HCT116 (cell line): ENCODE data around the gene FOXK1. TPM values are rescaled to one million over a fixed set of nuclear protein-coding genes. Genes with fewer than 3 reads are reported as not detected.

ENCODE experiments used
- ATAC-seq: fragments of 200-7000 bp; cut with Tn5 transposase; 2 replicates; pipeline ENCODE4 v1.9.1; 2020; ENCODE audit warnings: mild to moderate bottlenecking, moderate library complexity
- BruUV-seq: library from RNA; stranded (reverse); fragments of 400-500 nt; replicated peaks from 2 replicates; lab custom pipeline; 2021; lab: Mats Ljungman, UMichigan
- CTCF ChIA-PET: fragments of 300-600 bp; sonication (Branson Sonifier 250); formaldehyde crosslinking; loops from one replicate; lab custom pipeline; 2021; ENCODE audit warnings: antibody characterized with exemption; lab: Charles Lee
- POLR2A ChIA-PET: fragments of 300-600, 350-600 bp; sonication (Branson Sonifier 250); formaldehyde crosslinking; loops from one replicate; lab custom pipeline; 2021; ENCODE audit warnings: antibody characterized with exemption; lab: Charles Lee
- RAD21 ChIA-PET, 2 experiments: fragments of 300-600 bp; sonication (Branson Sonifier 250); formaldehyde crosslinking; loops; one replicate each; lab custom pipeline; 2023; ENCODE audit warnings: low total read pairs in 2 of 2; ENCODE audit not compliant: uncharacterized antibody in 2 of 2, unreplicated experiment in 2 of 2, low non-redundant PET in 1 of 2; lab: Charles Lee
- DNase-seq: peaks from one replicate; pipeline ENCODE4 v3.0.0-alpha.2; 2010; ENCODE audit warnings: low read depth, low spot score
- H2AFZ ChIP-seq: fragments of 200-600 bp; shearing (Covaris generic), sonication (generic); 2 replicates; pipeline ENCODE4 v1.6.1; 2017; ENCODE audit warnings: low read depth, mixed run types, mixed read lengths, antibody characterized with exemption, low read length; ENCODE audit not compliant: poor library complexity, severe bottlenecking
- H3K27ac ChIP-seq: 2 replicates; pipeline ENCODE4 v1.5.1; 2012; ENCODE audit warnings: low read depth, low read length
- H3K27me3 ChIP-seq: fragments of 200-600 bp; sonication (generic); 2 replicates; pipeline ENCODE4 v1.6.1; 2016; ENCODE audit warnings: mixed run types, low read length, mixed read lengths; ENCODE audit not compliant: insufficient read depth
- H3K36me3 ChIP-seq, 2 experiments: fragments of 200-500 bp in 1 of 2; fragments of 200-600 bp in 1 of 2; sonication (Bioruptor generic) in 1 of 2; sonication (generic) in 1 of 2; 2 replicates each; pipeline versions ENCODE4 v1.5.1 to v1.6.1; 2014 to 2016; ENCODE audit warnings: low read length in 2 of 2, inconsistent platforms in 1 of 2, mixed read lengths in 1 of 2, mixed run types in 1 of 2; ENCODE audit not compliant: insufficient read depth in 2 of 2, control insufficient read depth in 1 of 2
- H3K4me1 ChIP-seq, 2 experiments: fragments of 200-600 bp in 1 of 2; sonication (generic) in 1 of 2; 2 replicates each; pipeline versions ENCODE4 v1.5.1 to v1.6.1; 2012 to 2017; ENCODE audit warnings: low read length in 2 of 2, inconsistent platforms in 1 of 2, mild to moderate bottlenecking in 1 of 2, mixed read lengths in 1 of 2, mixed run types in 1 of 2, moderate library complexity in 1 of 2; ENCODE audit not compliant: insufficient read depth in 2 of 2, control insufficient read depth in 1 of 2
- H3K4me2 ChIP-seq: fragments of 200-600 bp; sonication (generic); 2 replicates; pipeline ENCODE4 v1.6.1; 2017; ENCODE audit warnings: mixed run types, low read length, mixed read lengths
- H3K4me3 ChIP-seq, 2 experiments: fragments of 200-600 bp in 1 of 2; sonication (generic) in 1 of 2; replicated peaks in 1 of 2; 2 replicates each; pipeline ENCODE4 v1.5.1; 2011 to 2016; ENCODE audit warnings: low read length in 2 of 2, control low read depth in 1 of 2, low read depth in 1 of 2, mild to moderate bottlenecking in 1 of 2, mixed read lengths in 1 of 2, mixed run types in 1 of 2
- H3K79me2 ChIP-seq: fragments of 200-600 bp; sonication (generic); 2 replicates; pipeline ENCODE4 v1.6.1; 2017; ENCODE audit warnings: mild to moderate bottlenecking, mixed run types, low read length, moderate library complexity, mixed read lengths; ENCODE audit not compliant: insufficient read depth
- H3K9ac ChIP-seq: fragments of 200-600 bp; sonication (generic); 2 replicates; pipeline ENCODE4 v1.6.1; 2016; ENCODE audit warnings: low read length, mixed read lengths
- H3K9me2 ChIP-seq: fragments of 200-600 bp; sonication (generic), shearing (Covaris generic); 2 replicates; pipeline ENCODE4 v1.6.1; 2017; ENCODE audit warnings: mixed run types, mild to moderate bottlenecking, moderate library complexity; ENCODE audit not compliant: insufficient read depth
- H3K9me3 ChIP-seq, 2 experiments: fragments of 200-500 bp in 1 of 2; fragments of 200-600 bp in 1 of 2; sonication (Bioruptor generic) in 1 of 2; sonication (generic) in 1 of 2; 2 replicates each; pipeline ENCODE4 v1.6.1; 2014 to 2017; ENCODE audit warnings: low read length in 2 of 2, mixed read lengths in 2 of 2, inconsistent platforms in 1 of 2, low read depth in 1 of 2, mild to moderate bottlenecking in 1 of 2, mixed run types in 1 of 2, moderate library complexity in 1 of 2; ENCODE audit not compliant: control insufficient read depth in 1 of 2, insufficient read depth in 1 of 2
- H4K20me1 ChIP-seq: fragments of 200-600 bp; sonication (generic), shearing (Covaris generic); 2 replicates; pipeline ENCODE4 v1.6.1; 2017; ENCODE audit warnings: mixed run types, mild to moderate bottlenecking, moderate library complexity; ENCODE audit not compliant: insufficient read depth
- CBX3 ChIP-seq: IDR thresholded peaks from 2 replicates; pipeline ENCODE4 v1.6.1; 2012; ENCODE audit warnings: low read depth
- EZH2phosphoT487 ChIP-seq: fragments of 200-600 bp; IDR thresholded peaks from 2 replicates; pipeline ENCODE4 v1.6.1; 2018; ENCODE audit warnings: antibody characterized with exemption, borderline replicate concordance
- MAX ChIP-seq: IDR thresholded peaks from 2 replicates; pipeline ENCODE4 v1.6.1; 2012
- REST ChIP-seq: IDR thresholded peaks from 2 replicates; pipeline ENCODE4 v1.6.1; 2012; ENCODE audit warnings: low read depth
- SRF ChIP-seq: IDR thresholded peaks from 2 replicates; pipeline ENCODE4 v1.6.1; 2012; ENCODE audit warnings: low read depth
- ZNF274 ChIP-seq: fragments of 200-500 bp; sonication (Bioruptor generic); IDR thresholded peaks from 2 replicates; pipeline ENCODE4 v1.6.1; 2014; ENCODE audit warnings: mild to moderate bottlenecking, low read depth, low read length, inconsistent platforms
- intact Hi-C: fragments of 100-400 bp; cut with micrococcal nuclease; formaldehyde crosslinking; loops from 2 replicates; pipeline ENCODE4 v1.10.0; 2022
- total RNA-seq: library from RNA; stranded (reverse); gene quantifications from one replicate; pipeline ENCODE4 v1.2.1, GENCODE V29; 2021; ENCODE audit not compliant: unreplicated experiment
- TF ChIP-seq, protein P1 (sequence below): IDR thresholded peaks from 2 replicates; pipeline ENCODE4 v1.6.1; 2012
- TF ChIP-seq, protein P2 (sequence below): IDR thresholded peaks from 2 replicates; pipeline ENCODE4 v1.6.1; 2011; ENCODE audit warnings: mild to moderate bottlenecking, low read length, moderate library complexity; ENCODE audit not compliant: insufficient replicate concordance; ENCODE audit errors: extremely low read depth

The FOXK1 gene
- total RNA-seq, 1 experiment from 2014 or later, result 60.5 TPM

- Histone ChIP-seq H3K9ac (no peak overlapping the region), H3K4me1 (no peaks in the 10 kb centered on the region), H2AFZ (no peak overlapping the region), H3K9me2 (no peaks in the 10 kb centered on the region), H3K4me3 (no peak overlapping the region), H3K27ac (no peak overlapping the region), H3K36me3 (no peaks in the 10 kb centered on the region), H3K27me3 (no peaks in the 10 kb centered on the region), H3K9me3 (peaks cover 0 to 4% of the 10 kb centered on the region in 2 experiments; a peak in 1 of 4 replicates), H3K4me2 (no peak overlapping the region), H3K79me2 (peaks cover 98% of the 10 kb centered on the region), H4K20me1 (0 out of 2 replicates have a peak, but pooled peaks cover 6% of the 10 kb centered on the region)
- ChIA-PET POLR2A (no interaction called here), RAD21 (no interaction called here), CTCF (no interaction called here)
- DNase-seq, result no peak
- TF ChIP-seq MAX (no peak), REST (no peak), EZH2phosphoT487 (no peak), ZNF274 (no peak), CBX3 (no peak), SRF (no peak)
- TF ChIP-seq, protein P1, sequence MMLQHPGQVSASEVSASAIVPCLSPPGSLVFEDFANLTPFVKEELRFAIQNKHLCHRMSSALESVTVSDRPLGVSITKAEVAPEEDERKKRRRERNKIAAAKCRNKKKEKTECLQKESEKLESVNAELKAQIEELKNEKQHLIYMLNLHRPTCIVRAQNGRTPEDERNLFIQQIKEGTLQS, result no peak
- TF ChIP-seq, protein P2, sequence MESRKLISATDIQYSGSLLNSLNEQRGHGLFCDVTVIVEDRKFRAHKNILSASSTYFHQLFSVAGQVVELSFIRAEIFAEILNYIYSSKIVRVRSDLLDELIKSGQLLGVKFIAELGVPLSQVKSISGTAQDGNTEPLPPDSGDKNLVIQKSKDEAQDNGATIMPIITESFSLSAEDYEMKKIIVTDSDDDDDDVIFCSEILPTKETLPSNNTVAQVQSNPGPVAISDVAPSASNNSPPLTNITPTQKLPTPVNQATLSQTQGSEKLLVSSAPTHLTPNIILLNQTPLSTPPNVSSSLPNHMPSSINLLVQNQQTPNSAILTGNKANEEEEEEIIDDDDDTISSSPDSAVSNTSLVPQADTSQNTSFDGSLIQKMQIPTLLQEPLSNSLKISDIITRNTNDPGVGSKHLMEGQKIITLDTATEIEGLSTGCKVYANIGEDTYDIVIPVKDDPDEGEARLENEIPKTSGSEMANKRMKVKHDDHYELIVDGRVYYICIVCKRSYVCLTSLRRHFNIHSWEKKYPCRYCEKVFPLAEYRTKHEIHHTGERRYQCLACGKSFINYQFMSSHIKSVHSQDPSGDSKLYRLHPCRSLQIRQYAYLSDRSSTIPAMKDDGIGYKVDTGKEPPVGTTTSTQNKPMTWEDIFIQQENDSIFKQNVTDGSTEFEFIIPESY, result no peak
- no TSS peak for BruUV-seq
- ATAC-seq, result no peak
- intact Hi-C loops, result no loop called here
Observed at GRCh38 chr7:4712281-4713182, 30.4 kb downstream of the FOXK1 start.
